GM21367 (cell line): ENCODE results near the gene HGFAC.

Experiments
- ATAC-seq: cut with Tn5 transposase; IDR thresholded peaks from one replicate; pipeline ENCODE4 v1.9.1; 2021; ENCODE audit not compliant: unreplicated experiment

HGFAC gene

DNA sequence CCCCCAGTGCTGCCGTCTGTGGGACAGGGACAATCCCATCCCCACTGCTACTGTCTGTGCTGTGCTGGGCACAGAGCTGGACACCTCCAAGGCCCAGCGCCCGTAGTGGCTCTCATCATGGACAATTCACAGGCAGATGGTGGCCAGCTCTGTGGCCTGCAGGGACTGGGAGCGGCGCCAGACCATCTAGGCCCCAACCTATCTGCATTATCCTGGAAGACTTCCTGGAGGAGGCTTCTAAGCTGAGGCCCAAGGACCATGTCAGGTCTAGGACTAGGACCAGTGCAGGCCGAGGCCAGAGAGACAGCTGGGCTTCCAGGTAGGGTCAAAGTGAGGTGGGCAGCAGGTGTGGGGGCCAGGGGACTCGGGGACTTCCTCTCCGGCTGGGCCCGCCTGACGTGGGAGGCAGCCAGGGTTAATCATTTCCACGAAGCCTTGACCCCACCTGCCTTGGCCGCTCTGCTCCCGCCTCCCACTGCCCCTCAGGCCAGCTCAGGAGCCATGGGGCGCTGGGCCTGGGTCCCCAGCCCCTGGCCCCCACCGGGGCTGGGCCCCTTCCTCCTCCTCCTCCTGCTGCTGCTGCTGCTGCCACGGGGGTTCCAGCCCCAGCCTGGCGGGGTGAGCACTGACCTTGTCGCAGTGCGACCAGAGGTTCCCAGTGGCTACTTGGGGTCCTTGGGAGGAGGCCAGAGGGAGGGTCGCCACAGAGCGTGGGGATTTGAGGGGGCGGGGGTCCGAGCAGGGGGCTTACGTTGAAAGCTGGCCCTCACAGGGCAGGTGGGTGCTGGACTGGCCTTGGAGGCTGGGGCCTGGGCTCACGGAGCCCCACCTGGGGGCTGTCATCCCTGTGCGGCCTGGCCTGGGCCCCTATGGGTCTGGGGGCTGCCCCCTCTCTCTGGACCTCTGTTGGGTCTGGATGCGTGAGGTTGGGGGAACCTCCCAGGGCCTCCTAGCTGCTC is at the start of gene HGFAC:
Gene HGFAC, plus strand, starts transcription at position 468 of the 959 bp plus-strand sequence. Its CDS starts 34 bp downstream, at position 502.
- no peak for ATAC-seq

DNA sequence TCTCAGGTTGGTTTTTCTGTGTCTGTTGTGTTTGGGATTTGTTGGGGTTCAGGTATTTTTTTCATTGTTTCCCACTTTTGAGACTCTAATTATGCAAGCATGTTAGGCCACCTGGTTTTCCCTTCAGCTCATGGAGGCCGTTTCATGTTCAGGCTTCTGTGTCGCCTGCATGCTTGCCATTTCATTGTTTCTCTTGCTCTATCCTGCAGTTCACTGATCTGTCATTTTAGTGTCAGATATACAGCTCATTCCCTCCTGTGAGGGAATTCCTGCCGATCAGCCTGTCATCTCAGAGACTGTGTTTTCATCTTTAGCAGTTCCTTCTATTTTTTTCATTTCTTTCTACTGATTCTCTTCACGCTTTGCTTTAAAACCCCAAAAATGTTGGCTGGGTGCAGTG is 49.4 kb upstream of the HGFAC start:
- no peak for ATAC-seq

DNA sequence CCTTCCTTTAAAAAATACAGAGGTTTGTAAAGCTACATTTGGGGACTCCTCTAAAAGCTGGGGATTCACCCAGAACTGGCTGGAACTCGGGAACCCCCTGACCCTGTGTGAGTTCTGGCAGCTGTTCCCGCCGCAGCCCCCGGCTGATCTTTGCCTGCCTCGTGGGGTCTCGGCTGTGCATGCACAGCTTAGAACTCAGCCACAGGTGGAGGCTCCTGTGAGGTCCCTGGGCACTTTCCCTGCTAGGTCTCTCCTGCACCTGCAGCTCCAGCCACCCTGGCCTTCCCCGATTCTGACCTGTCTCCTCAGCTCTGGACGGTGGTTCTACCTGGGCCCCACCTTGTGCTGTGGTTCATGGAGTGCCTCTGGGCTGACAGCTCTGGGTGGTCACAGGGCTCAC is 48.6 kb upstream of the HGFAC start:
- ATAC-seq: no peak

DNA sequence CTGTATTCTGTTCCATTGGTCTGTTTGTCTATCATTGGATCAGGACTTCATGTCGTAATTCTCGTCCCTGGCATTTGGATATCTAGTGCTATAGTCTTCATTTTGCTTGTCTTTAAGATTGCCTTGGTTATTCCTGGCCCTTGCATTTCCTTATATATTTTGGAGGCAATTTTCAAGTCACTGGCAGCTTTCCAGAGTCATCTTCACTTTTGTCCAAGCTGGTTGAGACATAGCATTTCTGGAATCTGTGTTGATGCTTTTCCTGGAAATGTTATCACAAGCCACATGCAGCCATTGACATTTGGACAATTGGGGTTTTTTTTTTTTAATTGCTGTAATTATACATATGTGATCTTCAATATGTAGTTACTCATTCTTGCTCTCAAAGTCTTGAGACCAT is 45.2 kb upstream of the HGFAC start:
- ATAC-seq: no peak

DNA sequence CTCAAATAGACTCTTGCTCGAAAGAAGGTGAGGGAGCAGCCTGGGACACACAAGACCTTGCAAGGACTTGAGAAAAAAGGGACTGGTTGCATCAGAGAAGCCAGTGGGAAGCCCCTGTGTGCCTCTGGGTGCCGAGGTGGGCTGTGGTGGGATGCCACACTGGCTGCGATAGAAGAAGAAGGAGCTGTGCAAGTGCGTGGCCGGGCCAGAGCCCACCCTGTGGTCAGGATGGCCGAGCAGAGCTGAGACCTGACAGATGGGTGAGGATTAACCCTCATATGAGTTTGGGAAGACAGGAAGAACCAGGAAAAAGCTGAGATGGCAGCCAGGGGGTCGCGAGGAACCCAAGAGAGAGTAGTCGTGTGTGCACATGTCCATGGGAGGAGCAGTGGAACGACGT is 44.6 kb upstream of the HGFAC start:
- ATAC-seq: no peak

DNA sequence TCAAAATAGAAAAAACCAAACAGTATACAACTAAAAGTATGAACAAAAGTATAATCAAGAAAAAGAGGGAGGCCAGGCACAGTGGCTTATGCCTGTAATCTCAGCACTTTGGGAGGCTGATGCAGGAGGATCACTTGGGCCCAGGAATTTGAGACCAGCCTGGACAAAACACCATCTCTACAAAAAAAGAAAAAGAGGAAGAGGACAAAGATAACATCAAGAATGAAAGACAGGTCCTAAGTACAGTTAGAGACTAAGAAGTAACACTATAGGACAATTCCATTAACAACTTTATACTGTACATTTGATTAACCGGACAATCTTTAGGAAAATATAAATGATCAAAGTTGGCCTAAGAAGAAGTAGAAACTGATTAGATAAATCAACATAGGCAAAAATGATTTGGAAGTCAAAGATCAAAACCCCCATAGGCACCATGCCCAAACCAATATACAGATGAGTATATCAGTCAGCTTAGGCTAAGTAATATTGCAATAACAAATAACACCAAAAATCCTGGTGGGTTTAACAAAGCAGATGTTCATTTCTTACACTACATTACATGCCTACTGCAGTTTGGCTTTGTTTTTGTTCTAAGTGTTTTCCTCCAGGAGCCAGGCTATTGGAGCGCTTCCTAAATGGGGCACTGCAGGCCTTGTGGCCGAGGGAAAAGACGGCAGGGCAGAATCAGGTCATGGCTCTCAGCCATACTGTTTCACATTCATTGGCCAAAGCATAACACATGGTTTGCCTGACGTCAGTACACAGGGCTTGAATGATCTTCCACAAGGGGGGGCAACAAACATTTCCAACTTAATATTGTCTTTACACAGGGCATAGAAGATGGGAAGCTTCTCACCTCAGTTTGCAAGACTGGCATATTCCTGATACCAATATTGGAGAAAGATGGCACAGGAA is 42.2 kb upstream of the HGFAC start:
- no peak for ATAC-seq

DNA sequence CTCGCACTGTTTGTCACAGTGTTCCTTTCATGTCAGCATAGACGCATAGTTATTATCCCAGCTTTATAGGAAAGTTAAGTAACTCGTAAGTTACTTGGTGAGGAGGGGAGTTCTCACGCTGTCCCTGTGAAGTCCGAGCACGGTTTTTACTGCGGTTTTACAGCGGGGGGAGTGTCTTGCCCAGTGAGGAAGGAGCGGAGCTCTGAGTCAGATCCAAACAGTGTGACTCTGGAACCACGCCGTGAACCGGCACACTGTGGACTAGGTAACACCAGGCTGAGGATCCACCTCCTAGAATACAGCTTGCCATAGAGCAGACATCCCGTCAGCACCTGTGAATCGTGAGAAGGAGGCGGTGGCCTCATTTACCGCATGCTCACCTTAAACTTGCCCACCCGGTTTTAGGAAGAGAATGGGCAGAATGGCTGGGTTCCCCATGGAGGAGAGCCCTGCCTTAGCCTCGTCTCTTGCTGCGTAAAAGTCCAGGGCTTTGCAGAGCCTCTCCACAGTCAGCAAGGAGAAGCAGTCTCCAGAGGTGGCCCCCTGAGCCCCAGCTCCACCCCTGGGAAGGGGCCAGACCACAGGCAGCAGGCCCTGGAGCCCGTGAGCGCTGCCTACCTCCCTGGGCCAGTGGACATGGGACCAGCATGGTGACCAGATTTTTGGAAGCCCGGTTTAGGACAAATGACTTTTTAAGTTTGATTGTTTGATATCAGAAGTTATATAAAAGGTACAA is 40.2 kb upstream of the HGFAC start:
- ATAC-seq: no peak

DNA sequence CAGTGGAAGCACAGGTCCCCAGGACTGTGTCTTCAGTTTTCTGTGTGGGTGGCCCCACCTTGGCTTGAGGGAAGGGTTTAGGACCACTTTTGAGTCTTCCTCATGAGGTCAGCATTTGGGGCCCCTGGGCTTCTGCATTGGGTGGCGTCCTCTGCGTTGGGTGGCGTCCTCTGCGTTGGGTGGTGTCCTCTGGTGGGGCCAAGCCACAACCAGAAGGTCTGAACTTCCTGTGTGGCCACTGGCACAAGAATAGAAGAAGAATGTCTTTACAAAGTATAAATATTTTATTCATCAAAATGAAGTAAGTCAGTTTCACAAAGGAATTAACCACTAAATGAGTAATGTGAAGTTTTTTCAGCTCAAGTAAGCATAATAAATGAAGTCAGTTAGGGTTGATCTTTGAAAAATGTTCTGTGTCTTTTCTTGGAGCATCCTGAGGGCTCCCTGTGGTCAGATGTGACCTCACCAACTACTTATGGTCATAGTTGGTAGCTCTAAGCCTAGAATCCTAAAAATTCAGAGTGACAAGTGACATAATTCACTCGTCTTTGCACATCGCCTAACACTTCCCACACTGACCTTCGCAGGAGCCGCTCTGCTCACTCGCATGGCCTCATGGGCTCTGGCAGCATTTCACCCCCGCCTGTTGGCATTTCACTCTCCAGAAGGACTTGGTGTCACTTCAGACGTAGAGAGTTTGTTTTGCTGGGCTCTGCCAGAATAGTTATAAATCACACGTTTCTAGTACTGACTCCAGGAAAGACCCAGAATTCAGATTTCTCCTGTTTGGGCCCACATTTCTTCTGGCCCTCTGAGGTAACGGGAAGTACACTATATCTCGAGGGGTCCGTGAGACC is 39.0 kb upstream of the HGFAC start:
- no peak for ATAC-seq

DNA sequence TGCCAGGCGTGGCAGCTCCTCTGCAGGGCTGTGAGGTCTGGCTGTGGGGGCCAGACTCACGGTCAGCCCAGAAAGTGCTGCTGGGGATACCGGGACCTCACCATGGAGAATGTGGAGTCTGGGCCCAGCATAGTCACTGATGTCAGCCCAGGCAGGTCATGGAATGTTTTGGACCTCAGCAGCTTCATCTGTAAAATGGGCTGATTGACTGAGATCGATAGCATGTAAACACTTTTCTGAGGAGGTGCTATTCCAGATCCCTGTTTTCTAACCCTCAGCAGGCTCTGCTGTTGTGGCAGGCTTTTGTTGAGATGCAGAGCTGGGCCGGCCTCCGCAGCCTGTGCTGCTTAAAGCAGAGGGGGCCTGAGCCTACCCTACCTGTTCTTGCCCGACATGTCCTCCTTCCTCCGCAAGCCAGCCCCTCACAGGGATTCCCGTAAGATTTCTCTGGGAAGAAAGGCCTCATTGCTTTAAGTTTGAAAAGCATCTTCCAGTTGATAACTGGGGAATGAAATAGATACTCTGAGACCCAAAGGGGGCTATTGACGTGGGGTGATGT is 38.3 kb upstream of the HGFAC start:
- no peak for ATAC-seq

DNA sequence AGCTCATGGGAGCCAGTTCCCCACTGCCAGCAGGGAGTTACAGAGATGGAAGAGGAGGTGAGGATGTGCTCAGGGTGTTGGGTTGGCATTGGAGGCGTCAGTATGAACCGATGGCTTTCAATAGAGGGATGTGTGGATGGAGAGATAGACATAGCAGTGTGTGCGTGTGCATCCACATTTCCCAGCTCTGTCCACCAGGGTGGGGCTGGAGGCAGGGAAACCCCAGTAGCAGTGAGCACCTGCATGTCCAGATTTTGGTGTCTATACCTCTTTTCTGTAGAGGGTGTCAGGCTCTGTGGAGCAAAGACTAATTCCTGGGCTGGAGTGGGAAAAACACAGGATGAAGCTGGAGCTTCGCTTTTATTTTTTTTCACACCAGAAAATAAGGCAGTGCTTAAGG is 37.2 kb upstream of the HGFAC start:
- ATAC-seq: no peak

DNA sequence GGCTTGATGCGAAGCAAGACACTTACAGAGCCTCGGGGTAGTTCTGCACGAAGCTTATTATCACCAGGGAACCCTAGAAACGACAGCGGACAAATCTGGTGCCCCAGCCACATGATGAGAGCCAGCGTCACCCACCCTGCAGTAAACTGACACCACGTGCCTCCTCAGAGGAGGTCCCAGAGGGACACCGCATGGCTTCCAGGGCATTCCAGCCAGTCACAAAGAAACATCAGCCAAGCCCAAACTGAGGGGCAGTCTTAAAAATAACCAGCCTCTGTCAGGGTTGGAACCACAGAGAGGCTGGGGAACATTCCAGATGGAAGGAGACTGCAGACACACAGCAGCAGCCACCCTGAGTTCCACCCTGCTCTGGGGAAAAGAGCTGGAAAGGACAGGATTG is 36.6 kb upstream of the HGFAC start:
- ATAC-seq: no peak

DNA sequence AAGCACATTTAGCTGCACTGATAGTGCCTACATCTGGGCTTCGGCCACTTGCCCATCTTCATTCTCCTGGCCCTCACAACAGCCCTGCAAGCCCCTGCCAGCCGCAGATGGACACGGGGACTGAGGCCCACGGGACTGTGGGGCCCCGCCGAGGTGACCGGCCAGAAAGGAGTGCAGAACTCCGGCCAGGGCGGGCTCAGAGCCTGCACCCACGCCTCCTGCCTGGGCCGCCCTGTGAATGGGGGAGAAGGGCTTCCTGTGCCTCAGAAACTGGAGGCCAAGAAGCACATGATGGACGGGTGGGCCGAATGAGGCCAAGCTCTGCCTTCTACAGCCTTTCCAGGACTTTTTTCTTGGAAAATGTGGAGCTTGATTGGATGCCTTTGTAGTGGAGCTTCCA is 35.7 kb upstream of the HGFAC start:
- ATAC-seq: no peak

DNA sequence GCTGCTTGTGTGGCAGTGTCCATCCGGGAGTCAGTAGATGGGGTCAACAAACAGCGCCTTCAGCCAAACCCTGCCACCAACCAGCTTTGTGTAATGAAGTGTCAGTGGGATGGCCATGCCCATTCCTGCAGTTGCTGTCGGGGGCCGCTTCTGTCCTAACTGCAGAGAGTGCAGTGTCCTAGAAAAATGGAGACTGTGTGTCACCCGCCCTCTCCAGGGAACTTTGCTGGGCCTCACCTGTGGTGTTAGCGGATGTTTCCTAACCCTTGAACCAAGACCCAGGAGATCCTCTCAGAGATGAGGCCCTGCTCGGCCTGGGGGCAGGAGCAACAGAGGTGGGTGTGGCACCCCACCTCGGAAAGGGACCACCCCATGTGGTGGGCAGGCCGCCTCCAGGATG is 35.3 kb upstream of the HGFAC start:
- ATAC-seq: no peak

DNA sequence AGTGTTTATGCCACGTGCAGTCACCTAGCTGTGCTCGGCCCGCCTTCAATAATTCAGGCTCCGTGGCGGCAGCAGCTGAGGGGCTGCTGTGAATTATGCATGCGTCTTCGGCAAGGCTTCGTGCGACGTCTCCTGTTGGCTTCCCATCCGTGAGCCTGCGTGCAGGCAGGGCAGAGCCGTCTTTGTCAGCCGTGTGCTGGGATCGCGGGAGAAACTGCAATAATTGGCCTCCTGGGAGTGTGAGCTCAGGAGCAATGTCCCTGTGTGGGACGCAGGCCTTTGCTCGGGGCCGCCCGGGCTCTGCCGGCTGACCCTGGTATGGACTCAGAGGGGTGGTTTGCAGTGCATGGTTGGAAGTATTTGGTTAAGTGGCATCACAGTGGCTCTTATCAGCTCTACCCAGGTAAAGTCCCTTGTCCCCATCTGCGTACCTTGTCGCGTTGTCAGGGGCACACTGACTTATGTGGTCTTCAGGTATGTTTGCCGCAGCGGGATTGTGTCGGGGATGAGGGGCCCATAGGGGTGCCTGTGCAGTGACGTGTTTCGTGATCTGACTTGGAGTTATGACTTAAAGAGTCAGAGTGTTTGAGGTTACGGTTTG is 34.5 kb upstream of the HGFAC start:
- no peak for ATAC-seq

DNA sequence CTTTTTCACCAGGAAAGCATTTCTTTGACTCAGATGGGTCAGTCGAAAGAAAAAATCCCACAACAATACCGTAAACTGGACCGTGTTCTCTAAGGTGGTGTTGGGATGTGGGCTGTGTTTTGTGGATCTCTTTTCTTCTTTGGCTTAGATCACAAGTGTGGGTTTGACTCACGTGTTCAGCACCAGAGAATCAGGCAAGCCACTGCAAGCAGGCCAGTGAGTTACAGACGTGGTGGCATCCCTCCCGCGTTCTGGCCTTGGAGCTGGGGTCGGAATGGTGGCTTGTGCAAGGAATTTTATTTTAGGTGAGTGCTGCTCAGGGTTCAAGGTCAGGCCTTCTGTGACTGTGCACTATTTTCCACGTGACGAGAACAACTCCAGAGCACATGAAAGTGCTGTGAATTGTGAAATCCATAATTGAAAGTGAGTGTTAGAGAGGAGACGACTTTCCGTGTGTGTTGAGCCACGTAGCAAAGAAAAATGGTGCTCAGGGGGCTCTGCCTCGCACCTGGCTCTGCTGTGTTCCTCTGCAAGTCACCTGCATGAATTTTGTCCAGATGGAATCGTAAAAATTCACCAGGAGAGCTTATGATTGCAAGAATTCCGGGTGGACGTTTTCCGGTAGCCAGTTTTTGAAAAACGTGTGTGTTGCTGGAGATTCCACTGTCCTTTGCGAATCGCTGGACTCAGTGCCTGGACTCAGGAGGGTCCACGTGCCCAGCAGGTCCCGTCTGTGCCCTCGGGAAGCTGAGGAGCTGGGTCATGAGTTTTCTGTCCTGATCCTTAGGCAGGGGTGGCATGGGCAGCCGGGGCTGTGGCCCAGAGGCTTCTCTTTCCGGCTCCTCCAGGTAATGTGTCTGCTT is 33.6 kb upstream of the HGFAC start:
- no peak for ATAC-seq

DNA sequence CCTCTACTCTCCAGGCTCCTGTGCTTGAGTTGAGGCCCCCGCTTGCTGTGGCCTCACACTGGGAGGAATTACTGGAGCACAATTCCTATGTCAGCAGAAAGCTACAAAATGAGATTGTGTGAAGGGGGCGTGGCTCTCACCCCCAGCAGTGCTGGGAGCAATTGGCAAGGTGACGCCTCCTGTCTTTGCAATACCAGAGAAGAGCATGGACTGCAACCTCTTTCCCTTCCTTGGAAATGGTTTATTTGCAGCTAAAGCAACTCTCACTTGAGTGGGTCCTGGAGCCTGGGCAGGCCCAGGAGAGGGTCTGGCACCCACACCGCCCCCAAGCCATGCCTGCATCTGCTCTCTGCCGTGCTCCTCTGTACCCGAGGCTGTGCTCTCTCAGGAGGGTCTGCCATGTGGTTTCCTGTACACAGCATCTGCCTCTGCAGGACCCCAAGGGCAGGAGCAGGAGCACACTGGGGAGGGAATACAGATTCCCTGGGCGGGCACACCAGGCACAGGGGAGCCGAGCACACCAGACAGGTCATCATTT is 32.9 kb upstream of the HGFAC start:
- no peak for ATAC-seq

DNA sequence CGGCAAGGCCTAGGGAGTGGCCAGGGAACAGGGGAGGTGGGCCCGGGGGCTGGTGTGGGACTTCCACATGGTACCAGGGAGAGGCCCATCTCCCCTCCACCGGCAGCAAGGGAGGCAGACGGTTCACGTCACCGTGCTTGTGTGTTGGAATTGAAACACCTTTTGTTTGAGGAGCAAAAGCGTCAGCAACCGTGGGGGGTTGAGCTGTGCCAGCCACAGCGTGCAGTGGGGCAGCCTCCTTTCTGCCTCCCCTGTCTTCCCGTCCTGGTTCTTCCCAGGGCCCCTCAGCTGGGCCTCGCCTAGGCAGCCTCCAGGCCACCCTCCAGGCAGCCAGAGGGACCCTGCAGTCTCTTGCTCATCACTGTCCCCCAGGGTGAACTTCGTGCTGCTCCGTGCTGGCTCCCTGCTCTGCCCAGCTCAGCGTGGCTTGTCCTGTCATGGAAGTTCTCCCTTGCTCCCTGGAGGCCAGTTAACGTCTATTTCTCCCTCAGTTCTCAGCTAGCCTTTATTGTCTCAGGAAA is 32.1 kb upstream of the HGFAC start:
- no peak for ATAC-seq
